H1 (cell line): Measurements from ENCODE around the gene DHRS2. TPM values are rescaled to one million over a fixed set of nuclear protein-coding genes. Genes with fewer than 3 reads are reported as not detected.

Experiments
- GTF2F1 ChIP-seq: IDR thresholded peaks from 2 replicates; pipeline ENCODE4 v1.6.1; 2012; ENCODE audit warnings: low read depth, low read length, improper control_type of control experiment, borderline replicate concordance
- JUND ChIP-seq: IDR thresholded peaks from 2 replicates; pipeline ENCODE4 v1.6.1; 2011; ENCODE audit warnings: mild to moderate bottlenecking, improper control_type of control experiment, low read length
- polyA plus RNA-seq, 7 experiments: library from polyadenylated mRNA; depleted of rRNA in 3 of 7; stranded (reverse) in 5 of 7; unstranded in 2 of 7; fragments of >200 nt in 5 of 7; fragments of 200-250 nt in 2 of 7; gene quantifications; 1 replicate in 5 of 7; 2 replicates in 1 of 7; 4 replicates in 1 of 7; pipeline versions ENCODE4 v1.2.1 to v1.2.3, GENCODE V29; 2011 to 2013; ENCODE audit warnings: missing spikeins in 2 of 7, mixed read lengths in 2 of 7
- total RNA-seq: library from RNA; stranded (reverse); fragmentation: NEBNext Ultra II Directional; extraction: Animal tissue kit (Norgen Biotek cat#: 25700); gene quantifications from 2 replicates; pipeline ENCODE4 v1.2.1, GENCODE V29; 2021
- TF ChIP-seq, protein P1 (sequence below), 3 experiments: IDR thresholded peaks; 1 replicate in 2 of 3; 2 replicates in 1 of 3; pipeline versions ENCODE4 v1.5.1 to v1.6.1; 2011; ENCODE audit warnings: low read length in 3 of 3, mild to moderate bottlenecking in 3 of 3, inconsistent platforms in 2 of 3, low read depth in 1 of 3, moderate library complexity in 1 of 3; ENCODE audit not compliant: insufficient read depth in 1 of 3; ENCODE audit errors: control extremely low read depth in 1 of 3
- TF ChIP-seq, protein P2 (sequence below): IDR thresholded peaks from 2 replicates; pipeline ENCODE4 v1.6.1; 2012; ENCODE audit warnings: inconsistent platforms

DHRS2 gene
- total and polyA plus RNA-seq, 2 of the 8 experiments (the other 6 are each of a cell fraction or from before 2014, with no cell fraction given) = 1.1 to 3.5 TPM

GRCh38 chr14:23672200-23672599 lies 36.0 kb downstream of the DHRS2 start (continued):
- TF ChIP-seq, protein P1, sequence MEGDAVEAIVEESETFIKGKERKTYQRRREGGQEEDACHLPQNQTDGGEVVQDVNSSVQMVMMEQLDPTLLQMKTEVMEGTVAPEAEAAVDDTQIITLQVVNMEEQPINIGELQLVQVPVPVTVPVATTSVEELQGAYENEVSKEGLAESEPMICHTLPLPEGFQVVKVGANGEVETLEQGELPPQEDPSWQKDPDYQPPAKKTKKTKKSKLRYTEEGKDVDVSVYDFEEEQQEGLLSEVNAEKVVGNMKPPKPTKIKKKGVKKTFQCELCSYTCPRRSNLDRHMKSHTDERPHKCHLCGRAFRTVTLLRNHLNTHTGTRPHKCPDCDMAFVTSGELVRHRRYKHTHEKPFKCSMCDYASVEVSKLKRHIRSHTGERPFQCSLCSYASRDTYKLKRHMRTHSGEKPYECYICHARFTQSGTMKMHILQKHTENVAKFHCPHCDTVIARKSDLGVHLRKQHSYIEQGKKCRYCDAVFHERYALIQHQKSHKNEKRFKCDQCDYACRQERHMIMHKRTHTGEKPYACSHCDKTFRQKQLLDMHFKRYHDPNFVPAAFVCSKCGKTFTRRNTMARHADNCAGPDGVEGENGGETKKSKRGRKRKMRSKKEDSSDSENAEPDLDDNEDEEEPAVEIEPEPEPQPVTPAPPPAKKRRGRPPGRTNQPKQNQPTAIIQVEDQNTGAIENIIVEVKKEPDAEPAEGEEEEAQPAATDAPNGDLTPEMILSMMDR (IDR thresholded peaks at IDR 0.05; ENCODE audit: control extremely low read depth in 1 of 3, insufficient read depth in 1 of 3, low read depth in 1 of 3, low read length in 3 of 3) = no peak
- TF ChIP-seq, protein P2, sequence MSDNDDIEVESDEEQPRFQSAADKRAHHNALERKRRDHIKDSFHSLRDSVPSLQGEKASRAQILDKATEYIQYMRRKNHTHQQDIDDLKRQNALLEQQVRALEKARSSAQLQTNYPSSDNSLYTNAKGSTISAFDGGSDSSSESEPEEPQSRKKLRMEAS = no peak
- TF ChIP-seq JUND = no peak
- TF ChIP-seq GTF2F1 = no peak
